Measurements from ENCODE around the gene FEM1A. TPM values are rescaled to one million over a fixed set of nuclear protein-coding genes. Genes with fewer than 3 reads are reported as not detected.

The FEM1A gene
- total and polyA plus RNA-seq, 2 of the 13 experiments (the other 11 are each of a cell fraction or from before 2014, with no cell fraction given): 3.2 to 10.8 TPM

DNA sequence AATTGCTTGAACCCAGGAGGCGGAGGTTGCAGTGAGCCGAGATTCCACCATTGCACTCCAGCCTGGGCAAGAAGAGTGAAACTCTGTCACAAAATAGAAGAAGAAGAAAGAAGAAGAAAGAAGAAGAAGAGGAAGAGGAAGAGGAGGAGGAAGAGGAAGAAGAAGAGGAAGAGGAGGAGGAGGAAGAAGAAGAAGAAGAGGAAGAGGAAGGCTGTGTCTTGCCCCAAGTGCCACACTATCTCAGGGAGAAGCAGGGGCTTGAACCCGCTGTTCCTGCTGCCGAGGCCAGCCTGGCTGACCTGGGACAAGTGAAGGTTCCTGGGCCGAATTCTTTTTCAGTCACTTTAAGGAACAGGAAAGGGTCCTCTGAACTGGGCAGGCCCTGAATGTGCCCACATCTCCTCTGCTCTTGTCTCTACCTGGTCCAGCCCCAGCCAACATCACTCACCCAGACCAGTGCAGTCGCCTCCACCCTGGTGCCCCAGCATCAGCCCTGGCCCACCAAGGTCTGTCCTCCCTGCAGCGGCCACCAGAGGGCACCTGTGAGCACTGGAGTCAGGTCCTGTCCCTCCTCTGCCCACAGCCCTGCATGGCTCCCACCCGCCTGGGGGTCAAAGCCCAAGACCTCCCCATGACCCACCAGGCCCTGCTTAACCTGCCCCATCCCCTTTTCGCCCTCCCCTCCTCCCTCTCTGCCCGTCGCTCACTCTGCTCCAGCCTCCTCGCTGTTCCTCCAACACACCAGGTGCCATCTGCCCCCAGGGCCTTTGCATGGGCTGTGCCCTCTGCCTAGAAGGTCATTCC, 20.0 kb downstream of the FEM1A start (continued):
- TF ChIP-seq, protein P1, sequence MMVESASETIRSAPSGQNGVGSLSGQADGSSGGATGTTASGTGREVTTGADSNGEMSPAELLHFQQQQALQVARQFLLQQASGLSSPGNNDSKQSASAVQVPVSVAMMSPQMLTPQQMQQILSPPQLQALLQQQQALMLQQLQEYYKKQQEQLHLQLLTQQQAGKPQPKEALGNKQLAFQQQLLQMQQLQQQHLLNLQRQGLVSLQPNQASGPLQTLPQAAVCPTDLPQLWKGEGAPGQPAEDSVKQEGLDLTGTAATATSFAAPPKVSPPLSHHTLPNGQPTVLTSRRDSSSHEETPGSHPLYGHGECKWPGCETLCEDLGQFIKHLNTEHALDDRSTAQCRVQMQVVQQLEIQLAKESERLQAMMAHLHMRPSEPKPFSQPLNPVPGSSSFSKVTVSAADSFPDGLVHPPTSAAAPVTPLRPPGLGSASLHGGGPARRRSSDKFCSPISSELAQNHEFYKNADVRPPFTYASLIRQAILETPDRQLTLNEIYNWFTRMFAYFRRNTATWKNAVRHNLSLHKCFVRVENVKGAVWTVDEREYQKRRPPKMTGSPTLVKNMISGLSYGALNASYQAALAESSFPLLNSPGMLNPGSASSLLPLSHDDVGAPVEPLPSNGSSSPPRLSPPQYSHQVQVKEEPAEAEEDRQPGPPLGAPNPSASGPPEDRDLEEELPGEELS (CRISPR knock-in tag; IDR thresholded peaks at IDR 0.05): no peak
- peak; percentile 46; the same call in 1 of the 2 replicates for TF ChIP-seq ZNF768 (CRISPR knock-in tag; IDR thresholded peaks at IDR 0.05)
- TF ChIP-seq, protein P2, sequence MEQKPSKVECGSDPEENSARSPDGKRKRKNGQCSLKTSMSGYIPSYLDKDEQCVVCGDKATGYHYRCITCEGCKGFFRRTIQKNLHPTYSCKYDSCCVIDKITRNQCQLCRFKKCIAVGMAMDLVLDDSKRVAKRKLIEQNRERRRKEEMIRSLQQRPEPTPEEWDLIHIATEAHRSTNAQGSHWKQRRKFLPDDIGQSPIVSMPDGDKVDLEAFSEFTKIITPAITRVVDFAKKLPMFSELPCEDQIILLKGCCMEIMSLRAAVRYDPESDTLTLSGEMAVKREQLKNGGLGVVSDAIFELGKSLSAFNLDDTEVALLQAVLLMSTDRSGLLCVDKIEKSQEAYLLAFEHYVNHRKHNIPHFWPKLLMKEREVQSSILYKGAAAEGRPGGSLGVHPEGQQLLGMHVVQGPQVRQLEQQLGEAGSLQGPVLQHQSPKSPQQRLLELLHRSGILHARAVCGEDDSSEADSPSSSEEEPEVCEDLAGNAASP (CRISPR knock-in tag; IDR thresholded peaks at IDR 0.05; ENCODE audit: borderline replicate concordance): no peak
- TF ChIP-seq PITX1 (CRISPR knock-in tag; IDR thresholded peaks at IDR 0.05): no peak
- TF ChIP-seq MEIS2 (CRISPR knock-in tag; IDR thresholded peaks at IDR 0.05): no peak
- no peak for TF ChIP-seq AKAP8 (CRISPR knock-in tag; IDR thresholded peaks at IDR 0.05)
- TF ChIP-seq GATAD1 (CRISPR knock-in tag; IDR thresholded peaks at IDR 0.05): no peak
- TF ChIP-seq, protein P3, sequence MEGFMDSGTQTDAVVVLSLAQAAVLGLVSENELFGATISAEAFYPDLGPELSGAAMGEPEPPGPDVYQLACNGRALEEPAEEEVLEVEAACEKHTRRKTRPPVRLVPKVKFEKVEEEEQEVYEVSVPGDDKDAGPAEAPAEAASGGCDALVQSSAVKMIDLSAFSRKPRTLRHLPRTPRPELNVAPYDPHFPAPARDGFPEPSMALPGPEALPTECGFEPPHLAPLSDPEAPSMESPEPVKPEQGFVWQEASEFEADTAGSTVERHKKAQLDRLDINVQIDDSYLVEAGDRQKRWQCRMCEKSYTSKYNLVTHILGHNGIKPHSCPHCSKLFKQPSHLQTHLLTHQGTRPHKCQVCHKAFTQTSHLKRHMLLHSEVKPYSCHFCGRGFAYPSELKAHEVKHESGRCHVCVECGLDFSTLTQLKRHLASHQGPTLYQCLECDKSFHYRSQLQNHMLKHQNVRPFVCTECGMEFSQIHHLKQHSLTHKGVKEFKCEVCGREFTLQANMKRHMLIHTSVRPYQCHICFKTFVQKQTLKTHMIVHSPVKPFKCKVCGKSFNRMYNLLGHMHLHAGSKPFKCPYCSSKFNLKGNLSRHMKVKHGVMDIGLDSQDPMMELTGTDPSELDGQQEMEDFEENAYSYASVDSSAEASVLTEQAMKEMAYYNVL (CRISPR knock-in tag; IDR thresholded peaks at IDR 0.05; ENCODE audit: borderline replicate concordance): no peak
- no peak for TF ChIP-seq RFXAP (CRISPR knock-in tag; IDR thresholded peaks at IDR 0.05; ENCODE audit: borderline replicate concordance)
- TF ChIP-seq ZBTB42 (CRISPR knock-in tag; IDR thresholded peaks at IDR 0.05): no peak
- TF ChIP-seq, protein P4, sequence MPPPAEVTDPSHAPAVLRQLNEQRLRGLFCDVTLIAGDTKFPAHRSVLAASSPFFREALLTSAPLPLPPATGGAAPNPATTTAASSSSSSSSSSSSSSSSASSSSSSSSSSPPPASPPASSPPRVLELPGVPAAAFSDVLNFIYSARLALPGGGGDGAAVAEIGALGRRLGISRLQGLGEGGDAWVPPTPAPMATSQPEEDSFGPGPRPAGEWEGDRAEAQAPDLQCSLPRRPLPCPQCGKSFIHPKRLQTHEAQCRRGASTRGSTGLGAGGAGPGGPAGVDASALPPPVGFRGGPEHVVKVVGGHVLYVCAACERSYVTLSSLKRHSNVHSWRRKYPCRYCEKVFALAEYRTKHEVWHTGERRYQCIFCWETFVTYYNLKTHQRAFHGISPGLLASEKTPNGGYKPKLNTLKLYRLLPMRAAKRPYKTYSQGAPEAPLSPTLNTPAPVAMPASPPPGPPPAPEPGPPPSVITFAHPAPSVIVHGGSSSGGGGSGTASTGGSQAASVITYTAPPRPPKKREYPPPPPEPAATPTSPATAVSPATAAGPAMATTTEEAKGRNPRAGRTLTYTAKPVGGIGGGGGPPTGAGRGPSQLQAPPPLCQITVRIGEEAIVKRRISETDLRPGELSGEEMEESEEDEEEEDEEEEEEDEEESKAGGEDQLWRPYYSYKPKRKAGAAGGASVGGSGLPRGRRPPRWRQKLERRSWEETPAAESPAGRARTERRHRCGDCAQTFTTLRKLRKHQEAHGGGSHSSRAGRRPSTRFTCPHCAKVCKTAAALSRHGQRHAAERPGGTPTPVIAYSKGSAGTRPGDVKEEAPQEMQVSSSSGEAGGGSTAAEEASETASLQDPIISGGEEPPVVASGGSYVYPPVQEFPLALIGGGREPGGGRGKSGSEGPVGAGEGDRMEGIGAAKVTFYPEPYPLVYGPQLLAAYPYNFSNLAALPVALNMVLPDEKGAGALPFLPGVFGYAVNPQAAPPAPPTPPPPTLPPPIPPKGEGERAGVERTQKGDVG (CRISPR knock-in tag; IDR thresholded peaks at IDR 0.05; ENCODE audit: borderline replicate concordance): no peak
- TF ChIP-seq, protein P5, sequence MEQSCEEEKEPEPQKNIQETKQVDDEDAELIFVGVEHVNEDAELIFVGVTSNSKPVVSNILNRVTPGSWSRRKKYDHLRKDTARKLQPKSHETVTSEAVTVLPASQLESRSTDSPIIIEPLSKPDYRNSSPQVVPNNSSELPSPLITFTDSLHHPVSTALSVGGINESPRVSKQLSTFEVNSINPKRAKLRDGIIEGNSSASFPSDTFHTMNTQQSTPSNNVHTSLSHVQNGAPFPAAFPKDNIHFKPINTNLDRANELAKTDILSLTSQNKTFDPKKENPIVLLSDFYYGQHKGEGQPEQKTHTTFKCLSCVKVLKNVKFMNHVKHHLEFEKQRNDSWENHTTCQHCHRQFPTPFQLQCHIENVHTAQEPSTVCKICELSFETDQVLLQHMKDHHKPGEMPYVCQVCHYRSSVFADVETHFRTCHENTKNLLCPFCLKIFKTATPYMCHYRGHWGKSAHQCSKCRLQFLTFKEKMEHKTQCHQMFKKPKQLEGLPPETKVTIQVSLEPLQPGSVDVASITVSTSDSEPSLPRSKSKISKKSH (CRISPR knock-in tag; IDR thresholded peaks at IDR 0.05; ENCODE audit: borderline replicate concordance): no peak
